HEK293T (cell line): ENCODE data around the gene GNG2.

Experiments used
- BHLHE40 ChIP-seq: fragments of 450-650 bp; IDR thresholded peaks from 2 replicates; pipeline ENCODE4 v1.6.1; 2016; ENCODE audit warnings: mild to moderate bottlenecking, moderate library complexity, borderline replicate concordance
- ELF4 ChIP-seq: fragments of 450-650 bp; IDR thresholded peaks from 2 replicates; pipeline ENCODE4 v1.6.1; 2017; ENCODE audit warnings: antibody characterized with exemption
- FOXA1 ChIP-seq: fragments of 450-650 bp; IDR thresholded peaks from 2 replicates; pipeline ENCODE4 v1.6.1; 2016; ENCODE audit warnings: mild to moderate bottlenecking
- FOXM1 ChIP-seq: fragments of 450-650 bp; IDR thresholded peaks from 2 replicates; pipeline ENCODE4 v1.6.1; 2017; ENCODE audit warnings: mild to moderate bottlenecking, borderline replicate concordance
- LEF1 ChIP-seq: fragments of 450-650 bp; IDR thresholded peaks from 2 replicates; pipeline ENCODE4 v1.6.1; 2017; ENCODE audit warnings: mild to moderate bottlenecking, borderline replicate concordance
- SP1 ChIP-seq: fragments of 450-650 bp; IDR thresholded peaks from 2 replicates; pipeline ENCODE4 v1.6.1; 2017
- SUZ12 ChIP-seq: fragments of 450-650 bp; IDR thresholded peaks from 2 replicates; pipeline ENCODE4 v1.6.1; 2016; ENCODE audit warnings: mild to moderate bottlenecking
- TARDBP ChIP-seq: fragments of 450-650 bp; IDR thresholded peaks from 2 replicates; pipeline ENCODE4 v1.6.1; 2016
- ZNF384 ChIP-seq: fragments of 450-650 bp; IDR thresholded peaks from 2 replicates; pipeline ENCODE4 v1.6.1; 2016

- TF ChIP-seq FOXA1 (no peak), BHLHE40 (no peak), ZNF384 (no peak), SUZ12 (no peak), LEF1 (no peak), SP1 (no peak), TARDBP (no peak), FOXM1 (no peak), ELF4 (no peak)
Measured at GRCh38 chr14:51928568-51928967, 68.2 kb downstream of the GNG2 start.
